Keratinocyte (primary cell): Measurements from ENCODE around the gene ZNF615.

Experiments used
- EZH2 ChIP-seq: IDR thresholded peaks from one replicate; pipeline ENCODE4 v1.6.1; 2012; ENCODE audit warnings: inconsistent platforms, mild to moderate bottlenecking, low read length, moderate library complexity
- TF ChIP-seq, protein P1 (sequence below), 3 experiments: IDR thresholded peaks in 1 of 3; conservative IDR thresholded peaks in 1 of 3; optimal IDR thresholded peaks in 1 of 3; 2 replicates in 2 of 3; 3 replicates in 1 of 3; pipeline versions ENCODE3 to v1.5.1; 2011; ENCODE audit warnings: low read length in 3 of 3, mild to moderate bottlenecking in 3 of 3, moderate library complexity in 2 of 3, control low read depth in 1 of 3, inconsistent platforms in 1 of 3; ENCODE audit not compliant: insufficient read depth in 2 of 3; ENCODE audit errors: extremely low read depth in 1 of 3

DNA sequence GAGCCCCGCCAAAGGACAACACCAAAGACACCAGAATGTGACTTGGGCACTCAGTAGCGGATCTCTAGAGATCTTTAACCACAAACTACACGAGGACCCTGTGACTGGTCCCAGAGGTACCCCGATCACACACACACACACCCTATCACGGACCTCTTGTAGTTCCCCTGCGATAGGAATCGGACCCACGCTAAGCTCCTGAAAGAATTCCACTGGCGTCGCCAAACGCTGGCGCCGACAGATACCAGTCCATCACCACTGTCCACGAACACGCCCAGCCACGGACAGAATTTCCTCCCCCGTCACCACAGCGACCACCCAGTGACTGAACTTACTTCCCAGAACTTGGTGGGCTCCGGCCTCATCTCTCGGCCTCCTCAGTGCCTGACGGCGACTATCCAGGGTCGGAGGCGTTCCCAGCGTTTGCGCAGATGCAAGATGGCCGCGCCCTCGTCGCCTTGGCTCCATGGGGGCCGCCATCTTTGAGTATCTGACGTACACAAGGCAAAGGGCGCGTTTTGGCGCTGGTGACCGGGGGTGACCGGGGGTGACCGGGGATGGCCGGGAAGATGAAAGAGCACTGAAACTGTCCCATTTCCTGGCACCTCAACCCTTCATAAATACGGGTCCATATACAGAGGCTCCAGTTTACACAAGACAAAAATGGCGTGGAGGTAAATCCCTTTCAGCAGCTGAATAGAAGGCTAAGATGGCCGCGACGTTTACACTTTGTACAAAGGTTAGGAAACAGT lies at the start of gene ZNF615:
- TF ChIP-seq, protein P1, sequence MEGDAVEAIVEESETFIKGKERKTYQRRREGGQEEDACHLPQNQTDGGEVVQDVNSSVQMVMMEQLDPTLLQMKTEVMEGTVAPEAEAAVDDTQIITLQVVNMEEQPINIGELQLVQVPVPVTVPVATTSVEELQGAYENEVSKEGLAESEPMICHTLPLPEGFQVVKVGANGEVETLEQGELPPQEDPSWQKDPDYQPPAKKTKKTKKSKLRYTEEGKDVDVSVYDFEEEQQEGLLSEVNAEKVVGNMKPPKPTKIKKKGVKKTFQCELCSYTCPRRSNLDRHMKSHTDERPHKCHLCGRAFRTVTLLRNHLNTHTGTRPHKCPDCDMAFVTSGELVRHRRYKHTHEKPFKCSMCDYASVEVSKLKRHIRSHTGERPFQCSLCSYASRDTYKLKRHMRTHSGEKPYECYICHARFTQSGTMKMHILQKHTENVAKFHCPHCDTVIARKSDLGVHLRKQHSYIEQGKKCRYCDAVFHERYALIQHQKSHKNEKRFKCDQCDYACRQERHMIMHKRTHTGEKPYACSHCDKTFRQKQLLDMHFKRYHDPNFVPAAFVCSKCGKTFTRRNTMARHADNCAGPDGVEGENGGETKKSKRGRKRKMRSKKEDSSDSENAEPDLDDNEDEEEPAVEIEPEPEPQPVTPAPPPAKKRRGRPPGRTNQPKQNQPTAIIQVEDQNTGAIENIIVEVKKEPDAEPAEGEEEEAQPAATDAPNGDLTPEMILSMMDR (optimal IDR thresholded peaks at IDR 0.05 in 1 of 3, IDR thresholded peaks at IDR 0.05 in 1 of 3, conservative IDR thresholded peaks at IDR 0.05 in 1 of 3; ENCODE audit: extremely low read depth in 1 of 3, insufficient read depth in 2 of 3, low read length in 3 of 3), result no peak
- no peak for TF ChIP-seq EZH2
